ENCODE results near the gene DLG1.
A peak's percentile ranks its signal among the peaks of the same experiment; 100 is the strongest.

Gene DLG1

DNA sequence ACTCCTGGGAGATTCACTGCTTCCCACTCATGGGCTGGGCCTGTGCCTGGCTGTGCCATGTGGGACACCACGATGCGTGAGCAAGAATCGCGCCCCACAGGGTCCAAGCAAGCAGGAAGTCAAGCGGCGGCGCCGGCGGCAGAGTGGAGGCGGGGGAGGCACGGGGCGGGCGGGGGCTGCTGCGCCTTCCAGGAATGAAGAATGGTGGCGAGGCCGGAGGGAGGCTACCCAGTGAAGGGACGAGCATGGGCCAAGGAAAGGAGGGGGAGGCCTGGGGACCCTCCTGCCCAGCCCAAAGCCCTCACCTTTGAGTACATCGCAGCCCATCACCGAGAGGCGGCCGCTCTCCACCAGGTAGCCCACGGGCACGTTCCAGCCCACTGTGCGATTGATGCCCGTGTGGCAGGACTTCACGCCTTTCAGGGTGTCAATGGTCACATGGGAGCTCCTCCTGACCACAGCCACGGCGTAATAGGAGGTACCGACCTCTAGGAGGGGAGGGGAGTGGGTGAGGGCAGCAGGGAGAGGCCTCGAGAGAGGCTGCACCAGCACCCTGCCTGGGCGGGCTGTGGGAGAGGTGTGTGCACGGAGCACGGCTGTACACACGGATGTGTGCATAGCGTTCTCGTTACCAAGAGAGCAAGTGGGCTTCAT, 274.3 kb downstream of the DLG1 start:
- no peak for TF ChIP-seq CTCF (IDR thresholded peaks at IDR 0.05; ENCODE audit: low read depth, low read length)
- Histone ChIP-seq H3K9me3 (no peaks in the 10 kb centered on the region), H3K27me3 (peaks cover 2% of the 10 kb centered on the region), H3K36me3 (no peaks in the 10 kb centered on the region), H3K4me3 (ENCODE audit: low read depth, low read length) (no peak overlapping the region), H3K4me1 (peaks cover 23% of the 10 kb centered on the region)
- no peak for DNase-seq

DNA sequence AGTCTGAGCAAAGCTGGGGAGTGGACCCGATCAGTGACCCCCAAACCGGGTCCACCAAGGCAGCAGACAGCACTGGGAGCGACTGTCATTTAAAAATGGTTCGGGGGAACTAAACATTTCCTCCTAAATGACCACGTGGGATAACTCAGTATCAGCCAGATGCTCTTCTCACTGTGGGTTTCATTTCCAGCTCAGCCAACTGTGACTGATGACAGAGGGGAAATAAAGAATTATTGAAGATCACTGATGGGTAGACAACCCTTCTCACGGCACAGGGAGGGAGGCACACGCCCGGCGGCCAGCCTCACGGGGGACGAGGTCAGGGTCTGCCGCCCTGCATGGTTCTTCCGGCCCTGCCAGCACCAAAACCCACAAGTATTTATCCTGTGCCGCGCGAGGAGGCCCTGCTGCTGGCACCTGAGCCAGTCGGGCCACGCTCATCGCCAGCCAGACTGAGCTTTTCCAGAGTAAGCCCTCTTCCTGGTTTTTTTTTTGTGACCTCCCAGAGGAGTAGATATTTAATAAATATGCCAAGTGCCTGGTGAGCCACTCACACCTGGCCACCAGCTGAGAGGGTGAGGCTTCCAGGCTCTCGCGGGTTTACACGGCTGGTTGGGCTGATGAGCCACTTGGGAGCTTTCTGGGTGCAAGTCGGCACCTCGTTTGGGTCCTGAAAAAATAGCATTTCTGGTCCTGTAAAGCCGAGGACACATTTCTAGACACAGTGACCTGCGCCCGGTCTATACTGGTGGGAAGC, 275.0 kb downstream of the DLG1 start:
- no peaks in the 10 kb centered on the region for H3K36me3 ChIP-seq
- no peaks in the 10 kb centered on the region for H3K9me3 ChIP-seq
- H3K27me3 ChIP-seq: no peaks in the 10 kb centered on the region
- peak overlapping the region; percentile 49 for H3K4me3 ChIP-seq (ENCODE audit: low read depth, low read length)
- DNase-seq: peak; percentile 36
- TF ChIP-seq CTCF (IDR thresholded peaks at IDR 0.05; ENCODE audit: low read depth, low read length): no peak
- peaks cover 19% of the 10 kb centered on the region for H3K4me1 ChIP-seq

GRCh38 chr3:197022405-197023231, 275.8 kb downstream of the DLG1 start:
- H3K4me3 ChIP-seq (ENCODE audit: low read depth, low read length): peak overlapping the region; percentile 49
- H3K36me3 ChIP-seq: no peaks in the 10 kb centered on the region
- DNase-seq: no peak
- H3K27me3 ChIP-seq: no peaks in the 10 kb centered on the region
- TF ChIP-seq CTCF (IDR thresholded peaks at IDR 0.05; ENCODE audit: low read depth, low read length): no peak
- H3K9me3 ChIP-seq: no peaks in the 10 kb centered on the region
- H3K4me1 ChIP-seq: peaks cover 16% of the 10 kb centered on the region

DNA sequence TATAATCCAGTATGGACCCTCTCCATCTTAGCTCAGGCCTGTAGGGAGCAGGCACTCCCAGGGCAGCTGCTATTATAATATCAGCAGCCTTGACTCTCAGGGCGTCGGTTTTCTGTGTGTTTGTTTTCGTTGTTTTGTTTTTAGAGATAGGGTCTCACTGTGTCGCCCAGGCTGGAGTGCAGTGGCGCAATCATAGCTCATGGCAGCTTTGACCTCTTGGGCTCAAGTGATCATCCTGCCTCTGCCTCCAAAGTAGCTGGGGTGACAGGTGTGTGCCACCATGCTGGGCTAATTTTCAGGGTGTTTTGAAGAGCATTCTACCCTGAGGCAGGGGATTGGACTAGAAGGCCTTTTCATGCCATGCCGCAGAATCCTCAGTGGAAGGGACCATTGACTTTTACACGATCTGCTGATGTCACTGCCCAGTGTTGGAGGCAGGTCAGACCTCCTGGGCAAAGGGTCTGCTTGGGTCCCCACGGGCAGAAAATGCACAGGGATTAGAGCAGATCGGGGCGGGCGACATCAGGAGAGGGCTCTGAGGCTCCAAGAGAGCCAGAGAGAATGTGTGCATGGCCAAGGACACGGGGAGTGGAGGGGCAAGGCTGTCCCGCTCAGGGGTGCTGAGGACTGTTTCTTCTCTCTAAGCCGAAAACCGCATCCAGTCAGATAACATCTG, 276.5 kb downstream of the DLG1 start:
- Histone ChIP-seq H3K9me3 (no peaks in the 10 kb centered on the region), H3K36me3 (no peaks in the 10 kb centered on the region), H3K4me1 (peaks cover 16% of the 10 kb centered on the region), H3K4me3 (ENCODE audit: low read depth, low read length) (no peak overlapping the region), H3K27me3 (no peaks in the 10 kb centered on the region)
- no peak for TF ChIP-seq CTCF (IDR thresholded peaks at IDR 0.05; ENCODE audit: low read depth, low read length)
- no peak for DNase-seq

GRCh38 chr3:197021231-197021630, 277.2 kb downstream of the DLG1 start:
- TF ChIP-seq CTCF (IDR thresholded peaks at IDR 0.05; ENCODE audit: low read depth, low read length): no peak
- Histone ChIP-seq H3K4me1 (peaks cover 11% of the 10 kb centered on the region), H3K9me3 (no peaks in the 10 kb centered on the region), H3K27me3 (no peaks in the 10 kb centered on the region), H3K4me3 (ENCODE audit: low read depth, low read length) (no peak overlapping the region), H3K36me3 (no peaks in the 10 kb centered on the region)
- DNase-seq: no peak
